HepG2 (cell line): ENCODE measurements around the gene PRRC2A. TPM values are rescaled to one million over a fixed set of nuclear protein-coding genes. Genes with fewer than 3 reads are reported as not detected.

Experiments used
- BRCA1 ChIP-seq: sonication (generic); formaldehyde crosslinking; IDR thresholded peaks from 2 replicates; pipeline ENCODE4 v1.4.0; 2020; ENCODE audit warnings: missing genetic modification reagents
- CREB1 ChIP-seq, 2 experiments: fragments of 450-650 bp in 1 of 2; IDR thresholded peaks; 2 replicates each; pipeline ENCODE4 v1.6.1; 2016 to 2017; ENCODE audit warnings: control low read depth in 1 of 2, mild to moderate bottlenecking in 1 of 2, missing compliant biosample characterization in 1 of 2, missing genetic modification characterization in 1 of 2
- FOXK1 ChIP-seq: sonication (generic); formaldehyde crosslinking; IDR thresholded peaks from 2 replicates; pipeline ENCODE4 v1.4.0; 2020; ENCODE audit warnings: low read depth, missing genetic modification reagents, borderline replicate concordance
- GATAD2A ChIP-seq: IDR thresholded peaks from 2 replicates; pipeline ENCODE4 v1.6.1; 2016
- GLI4 ChIP-seq: sonication (generic); formaldehyde crosslinking; IDR thresholded peaks from 2 replicates; pipeline ENCODE4 v1.5.1; 2020; ENCODE audit warnings: missing genetic modification reagents, mild to moderate bottlenecking, moderate library complexity, borderline replicate concordance
- JARID2 ChIP-seq: sonication (generic); formaldehyde crosslinking; IDR thresholded peaks from 2 replicates; pipeline ENCODE4 v1.8.1; 2023; ENCODE audit warnings: missing genetic modification reagents, inconsistent platforms; ENCODE audit not compliant: insufficient replicate concordance
- KAT2B ChIP-seq: fragments of 150-350 bp; IDR thresholded peaks from 2 replicates; pipeline ENCODE4 v1.6.1; 2014; ENCODE audit warnings: low read depth, low read length, borderline replicate concordance
- MAZ ChIP-seq, 2 experiments: sonication (generic) in 1 of 2; formaldehyde crosslinking in 1 of 2; IDR thresholded peaks; 2 replicates each; pipeline versions ENCODE4 v1.5.0 to v1.6.1; 2012 to 2020; ENCODE audit warnings: low read depth in 2 of 2, mild to moderate bottlenecking in 2 of 2, borderline replicate concordance in 1 of 2, improper control_type of control experiment in 1 of 2, low read length in 1 of 2, missing genetic modification reagents in 1 of 2, moderate library complexity in 1 of 2
- MBD4 ChIP-seq: IDR thresholded peaks from 2 replicates; pipeline ENCODE4 v1.6.1; 2012; ENCODE audit warnings: low read length, inconsistent platforms, borderline replicate concordance
- MEIS2 ChIP-seq: sonication (generic); formaldehyde crosslinking; IDR thresholded peaks from 2 replicates; pipeline ENCODE4 v1.9.0; 2021; ENCODE audit warnings: mild to moderate bottlenecking, missing genetic modification reagents
- NFE2 ChIP-seq: sonication (generic); formaldehyde crosslinking; IDR thresholded peaks from 2 replicates; pipeline ENCODE4 v1.4.0; 2020; ENCODE audit warnings: missing genetic modification reagents
- NR2F6 ChIP-seq, 2 experiments: IDR thresholded peaks; 2 replicates each; pipeline ENCODE4 v1.6.1; 2016; ENCODE audit warnings: antibody characterized with exemption in 1 of 2, mild to moderate bottlenecking in 1 of 2
- NRL ChIP-seq: sonication (generic); formaldehyde crosslinking; IDR thresholded peaks from 2 replicates; pipeline ENCODE4 v1.5.0; 2020; ENCODE audit warnings: missing genetic modification reagents, mild to moderate bottlenecking, moderate library complexity, borderline replicate concordance
- RBM22 ChIP-seq: fragments of 200-400 bp; formaldehyde crosslinking; optimal IDR thresholded peaks from 2 replicates; pipeline ENCODE3; 2017; ENCODE audit warnings: mild to moderate bottlenecking, low read length, moderate library complexity
- RXRB ChIP-seq: IDR thresholded peaks from 2 replicates; pipeline ENCODE4 v1.6.1; 2016; ENCODE audit warnings: borderline replicate concordance, missing genetic modification reagents, missing compliant biosample characterization
- THRA ChIP-seq: sonication (generic); formaldehyde crosslinking; IDR thresholded peaks from 2 replicates; pipeline ENCODE4 v1.4.0; 2020; ENCODE audit warnings: missing genetic modification reagents, borderline replicate concordance
- ZBTB38 ChIP-seq: sonication (generic); formaldehyde crosslinking; IDR thresholded peaks from 2 replicates; pipeline ENCODE4 v1.5.1; 2020; ENCODE audit warnings: mild to moderate bottlenecking, missing genetic modification reagents
- ZNF138 ChIP-seq: sonication (generic); formaldehyde crosslinking; IDR thresholded peaks from 2 replicates; pipeline ENCODE4 v1.5.0; 2020; ENCODE audit warnings: mild to moderate bottlenecking, low read depth, missing genetic modification reagents
- ZNF256 ChIP-seq: sonication (generic); formaldehyde crosslinking; conservative IDR thresholded peaks from 2 replicates; pipeline ENCODE4 v1.4.0; 2020; ENCODE audit warnings: missing genetic modification reagents
- ZNF570 ChIP-seq: sonication (generic); formaldehyde crosslinking; IDR thresholded peaks from 2 replicates; pipeline ENCODE4 v1.4.0; 2020; ENCODE audit warnings: mild to moderate bottlenecking, missing genetic modification reagents, borderline replicate concordance
- ZNF720 ChIP-seq: sonication (generic); formaldehyde crosslinking; IDR thresholded peaks from 2 replicates; pipeline ENCODE4 v1.4.0; 2020; ENCODE audit warnings: missing genetic modification reagents
- ZNF737 ChIP-seq: sonication (generic); formaldehyde crosslinking; IDR thresholded peaks from 2 replicates; pipeline ENCODE4 v1.5.0; 2020; ENCODE audit warnings: missing genetic modification reagents, mild to moderate bottlenecking, borderline replicate concordance
- ZSCAN9 ChIP-seq: IDR thresholded peaks from 2 replicates; pipeline ENCODE4 v1.6.1; 2016; ENCODE audit warnings: borderline replicate concordance
- polyA plus RNA-seq, 8 experiments: library from polyadenylated mRNA; depleted of rRNA in 3 of 8; stranded (reverse) in 7 of 8; unstranded in 1 of 8; fragments of >200 nt; fragmentation: Illumina TruSeq in 4 of 8; extraction: Trizol in 4 of 8; gene quantifications; 2 replicates each; pipeline versions ENCODE4 v1.2.1 to v1.2.3, GENCODE V29; 2011 to 2016; ENCODE audit warnings: low read depth in 4 of 8, missing spikeins in 1 of 8, mixed read lengths in 1 of 8; ENCODE audit not compliant: insufficient read depth in 1 of 8
- total RNA-seq, 5 experiments: library from RNA; depleted of rRNA; stranded (reverse); fragments of >200 nt; fragmentation: Illumina TruSeq; extraction: Trizol; gene quantifications; 2 replicates each; pipeline ENCODE4 v1.2.3, GENCODE V29; 2016; ENCODE audit warnings: low read depth in 1 of 5
- TF ChIP-seq, protein P1 (sequence below): sonication (generic); formaldehyde crosslinking; IDR thresholded peaks from 2 replicates; pipeline ENCODE4 v1.5.1; 2020; ENCODE audit warnings: mild to moderate bottlenecking, missing genetic modification reagents, moderate library complexity

PRRC2A gene
- total and polyA plus RNA-seq, 2 of the 13 experiments (the other 11 are each of a cell fraction or from before 2014, with no cell fraction given): 38.9 to 47.4 TPM

GRCh38 chr6:31664790-31665500 lies 44.4 kb downstream of the PRRC2A start, which contains the start of gene GPANK1 (continued):
- TF ChIP-seq ZNF570 (CRISPR knock-in tag): no peak
- TF ChIP-seq ZNF720 (CRISPR knock-in tag): no peak
- TF ChIP-seq GATAD2A (CRISPR knock-in tag): no peak
- TF ChIP-seq ZNF737 (CRISPR knock-in tag): 0 out of 2 replicates have a peak, but pooled peaks have one; percentile 24
- no peak for TF ChIP-seq NRL (CRISPR knock-in tag)
- no peak for TF ChIP-seq NFE2 (CRISPR knock-in tag)
- TF ChIP-seq KAT2B: no peak
- no peak; the same call in 1 of the 2 replicates for TF ChIP-seq GLI4
- no peak; the same call in 1 of the 2 replicates for TF ChIP-seq RXRB
- TF ChIP-seq JARID2 (CRISPR knock-in tag): no peak
- peak; percentile 35; the same call in 1 of the 2 replicates for TF ChIP-seq ZBTB38 (CRISPR knock-in tag)
- TF ChIP-seq, protein P1, sequence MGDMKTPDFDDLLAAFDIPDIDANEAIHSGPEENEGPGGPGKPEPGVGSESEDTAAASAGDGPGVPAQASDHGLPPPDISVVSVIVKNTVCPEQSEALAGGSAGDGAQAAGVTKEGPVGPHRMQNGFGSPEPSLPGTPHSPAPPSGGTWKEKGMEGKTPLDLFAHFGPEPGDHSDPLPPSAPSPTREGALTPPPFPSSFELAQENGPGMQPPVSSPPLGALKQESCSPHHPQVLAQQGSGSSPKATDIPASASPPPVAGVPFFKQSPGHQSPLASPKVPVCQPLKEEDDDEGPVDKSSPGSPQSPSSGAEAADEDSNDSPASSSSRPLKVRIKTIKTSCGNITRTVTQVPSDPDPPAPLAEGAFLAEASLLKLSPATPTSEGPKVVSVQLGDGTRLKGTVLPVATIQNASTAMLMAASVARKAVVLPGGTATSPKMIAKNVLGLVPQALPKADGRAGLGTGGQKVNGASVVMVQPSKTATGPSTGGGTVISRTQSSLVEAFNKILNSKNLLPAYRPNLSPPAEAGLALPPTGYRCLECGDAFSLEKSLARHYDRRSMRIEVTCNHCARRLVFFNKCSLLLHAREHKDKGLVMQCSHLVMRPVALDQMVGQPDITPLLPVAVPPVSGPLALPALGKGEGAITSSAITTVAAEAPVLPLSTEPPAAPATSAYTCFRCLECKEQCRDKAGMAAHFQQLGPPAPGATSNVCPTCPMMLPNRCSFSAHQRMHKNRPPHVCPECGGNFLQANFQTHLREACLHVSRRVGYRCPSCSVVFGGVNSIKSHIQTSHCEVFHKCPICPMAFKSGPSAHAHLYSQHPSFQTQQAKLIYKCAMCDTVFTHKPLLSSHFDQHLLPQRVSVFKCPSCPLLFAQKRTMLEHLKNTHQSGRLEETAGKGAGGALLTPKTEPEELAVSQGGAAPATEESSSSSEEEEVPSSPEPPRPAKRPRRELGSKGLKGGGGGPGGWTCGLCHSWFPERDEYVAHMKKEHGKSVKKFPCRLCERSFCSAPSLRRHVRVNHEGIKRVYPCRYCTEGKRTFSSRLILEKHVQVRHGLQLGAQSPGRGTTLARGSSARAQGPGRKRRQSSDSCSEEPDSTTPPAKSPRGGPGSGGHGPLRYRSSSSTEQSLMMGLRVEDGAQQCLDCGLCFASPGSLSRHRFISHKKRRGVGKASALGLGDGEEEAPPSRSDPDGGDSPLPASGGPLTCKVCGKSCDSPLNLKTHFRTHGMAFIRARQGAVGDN (CRISPR knock-in tag): peak; percentile 82
- no peak for TF ChIP-seq MAZ (IDR thresholded peaks at IDR 0.05; ENCODE audit: borderline replicate concordance, low read depth, low read length)
- TF ChIP-seq MAZ (CRISPR knock-in tag; IDR thresholded peaks at IDR 0.05; ENCODE audit: low read depth): no peak; the same call in 1 of the 2 replicates
- TF ChIP-seq RBM22: peak; percentile 37
- no peak for TF ChIP-seq MBD4
- peak; percentile 88; the same call in 1 of the 2 replicates for TF ChIP-seq FOXK1 (CRISPR knock-in tag)
- TF ChIP-seq ZNF138: no peak
- no peak for TF ChIP-seq NR2F6 (IDR thresholded peaks at IDR 0.05)
- TF ChIP-seq NR2F6 (CRISPR knock-in tag; IDR thresholded peaks at IDR 0.05): no peak
- TF ChIP-seq ZNF256 (CRISPR knock-in tag): peak; percentile 39; the same call in 1 of the 2 replicates
- no peak; the same call in 1 of the 2 replicates for TF ChIP-seq ZSCAN9 (CRISPR knock-in tag)
- no peak for TF ChIP-seq THRA (CRISPR knock-in tag)
- no peak for TF ChIP-seq MEIS2
- no peak for TF ChIP-seq BRCA1 (CRISPR knock-in tag)
- peak; percentile 60; the same call in 1 of the 2 replicates for TF ChIP-seq CREB1 (IDR thresholded peaks at IDR 0.05)
- TF ChIP-seq CREB1 (CRISPR knock-in tag; IDR thresholded peaks at IDR 0.05): peak; percentile 85
